Ovary (tissue), 3 donors: ENCODE results near the gene MICAL2.

Experiments used
- EP300 ChIP-seq: sonication (generic); formaldehyde crosslinking; IDR thresholded peaks from one replicate; pipeline ENCODE4 v1.6.1; 2017; ENCODE audit warnings: antibody characterized with exemption
- POLR2A ChIP-seq: fragments of 450-650 bp; IDR thresholded peaks from one replicate; pipeline ENCODE4 v1.6.1; 2017; ENCODE audit warnings: antibody characterized with exemption, mild to moderate bottlenecking, moderate library complexity
- TF ChIP-seq, protein P1 (sequence below), 3 donors: fragments of 450-650 bp in 2 of 3; fragments of 200-600 bp in 1 of 3; IDR thresholded peaks; one replicate each; pipeline versions ENCODE4 v1.5.1 to v1.8.0; 2016 to 2022; ENCODE audit warnings: antibody characterized with exemption in 3 of 3, mild to moderate bottlenecking in 1 of 3
- donor health status: DM: no; HTN: no; CAD: no.

DNA sequence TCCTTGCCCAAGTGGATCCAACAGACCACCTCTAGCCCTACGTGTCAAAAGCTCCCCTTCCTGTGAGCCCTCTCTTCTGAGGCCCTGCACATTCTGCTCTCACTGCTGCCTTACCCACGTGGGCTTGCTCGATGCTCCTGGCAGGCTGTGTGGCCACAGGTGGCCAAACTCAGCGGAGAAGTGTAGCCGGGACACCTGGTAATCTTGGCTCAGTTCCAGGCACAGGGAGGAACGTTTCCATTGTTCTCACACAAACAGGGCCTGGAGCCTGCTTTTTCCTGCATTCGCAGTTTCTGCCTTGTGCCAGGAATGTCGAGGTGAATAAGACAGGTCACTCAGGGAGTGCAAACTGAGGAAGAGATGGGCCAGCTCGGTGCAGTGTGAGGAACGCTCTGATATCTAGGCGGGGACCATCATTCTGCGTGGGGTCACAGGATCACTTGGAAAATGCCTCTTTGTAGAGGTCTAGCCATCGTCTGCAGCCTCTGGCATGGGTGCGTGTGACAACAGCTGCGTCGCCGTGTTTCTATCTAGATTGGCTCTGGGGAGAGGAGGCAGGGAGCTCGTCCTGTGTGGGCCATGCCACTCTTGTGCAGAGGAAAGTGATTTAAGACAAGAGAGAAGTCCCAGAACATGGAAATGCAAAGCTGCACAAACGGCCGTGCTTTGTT, 139.3 kb downstream of the MICAL2 start:
- TF ChIP-seq POLR2A (no peak), EP300 (no peak)
- TF ChIP-seq, protein P1, sequence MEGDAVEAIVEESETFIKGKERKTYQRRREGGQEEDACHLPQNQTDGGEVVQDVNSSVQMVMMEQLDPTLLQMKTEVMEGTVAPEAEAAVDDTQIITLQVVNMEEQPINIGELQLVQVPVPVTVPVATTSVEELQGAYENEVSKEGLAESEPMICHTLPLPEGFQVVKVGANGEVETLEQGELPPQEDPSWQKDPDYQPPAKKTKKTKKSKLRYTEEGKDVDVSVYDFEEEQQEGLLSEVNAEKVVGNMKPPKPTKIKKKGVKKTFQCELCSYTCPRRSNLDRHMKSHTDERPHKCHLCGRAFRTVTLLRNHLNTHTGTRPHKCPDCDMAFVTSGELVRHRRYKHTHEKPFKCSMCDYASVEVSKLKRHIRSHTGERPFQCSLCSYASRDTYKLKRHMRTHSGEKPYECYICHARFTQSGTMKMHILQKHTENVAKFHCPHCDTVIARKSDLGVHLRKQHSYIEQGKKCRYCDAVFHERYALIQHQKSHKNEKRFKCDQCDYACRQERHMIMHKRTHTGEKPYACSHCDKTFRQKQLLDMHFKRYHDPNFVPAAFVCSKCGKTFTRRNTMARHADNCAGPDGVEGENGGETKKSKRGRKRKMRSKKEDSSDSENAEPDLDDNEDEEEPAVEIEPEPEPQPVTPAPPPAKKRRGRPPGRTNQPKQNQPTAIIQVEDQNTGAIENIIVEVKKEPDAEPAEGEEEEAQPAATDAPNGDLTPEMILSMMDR (IDR thresholded peaks at IDR 0.05) = no peak
